Measurements from ENCODE around the gene KRR1. TPM values are rescaled to one million over a fixed set of nuclear protein-coding genes. Genes with fewer than 3 reads are reported as not detected.
A peak's percentile ranks its signal among the peaks of the same experiment; 100 is the strongest.

The KRR1 gene
- total and polyA plus RNA-seq, 2 of the 13 experiments (the other 11 are each of a cell fraction or from before 2014, with no cell fraction given) = 19.3 to 103 TPM

DNA sequence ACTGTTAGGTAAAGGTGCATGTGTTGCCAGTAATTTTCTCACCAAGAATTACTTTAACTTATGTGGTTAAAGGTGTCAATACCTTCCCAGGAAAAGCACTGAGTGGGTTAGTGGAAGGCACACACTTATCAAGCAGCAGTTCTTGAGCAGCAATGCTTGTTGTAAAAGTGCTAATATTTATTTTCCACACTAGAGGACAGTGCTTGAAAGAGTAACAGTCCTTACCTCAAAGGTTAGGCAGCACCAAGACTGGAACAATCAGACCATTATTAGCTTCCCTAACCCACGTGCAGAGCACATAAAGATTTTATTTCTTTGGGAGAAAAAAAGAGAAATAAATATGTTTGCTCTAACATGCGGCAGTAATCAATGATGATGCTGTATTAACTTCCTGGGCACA is 48.8 kb upstream of the KRR1 start (continued):
- TF ChIP-seq, protein P1, sequence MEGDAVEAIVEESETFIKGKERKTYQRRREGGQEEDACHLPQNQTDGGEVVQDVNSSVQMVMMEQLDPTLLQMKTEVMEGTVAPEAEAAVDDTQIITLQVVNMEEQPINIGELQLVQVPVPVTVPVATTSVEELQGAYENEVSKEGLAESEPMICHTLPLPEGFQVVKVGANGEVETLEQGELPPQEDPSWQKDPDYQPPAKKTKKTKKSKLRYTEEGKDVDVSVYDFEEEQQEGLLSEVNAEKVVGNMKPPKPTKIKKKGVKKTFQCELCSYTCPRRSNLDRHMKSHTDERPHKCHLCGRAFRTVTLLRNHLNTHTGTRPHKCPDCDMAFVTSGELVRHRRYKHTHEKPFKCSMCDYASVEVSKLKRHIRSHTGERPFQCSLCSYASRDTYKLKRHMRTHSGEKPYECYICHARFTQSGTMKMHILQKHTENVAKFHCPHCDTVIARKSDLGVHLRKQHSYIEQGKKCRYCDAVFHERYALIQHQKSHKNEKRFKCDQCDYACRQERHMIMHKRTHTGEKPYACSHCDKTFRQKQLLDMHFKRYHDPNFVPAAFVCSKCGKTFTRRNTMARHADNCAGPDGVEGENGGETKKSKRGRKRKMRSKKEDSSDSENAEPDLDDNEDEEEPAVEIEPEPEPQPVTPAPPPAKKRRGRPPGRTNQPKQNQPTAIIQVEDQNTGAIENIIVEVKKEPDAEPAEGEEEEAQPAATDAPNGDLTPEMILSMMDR (CRISPR knock-in tag; IDR thresholded peaks at IDR 0.05) = peak; percentile 83
- TF ChIP-seq, protein P2, sequence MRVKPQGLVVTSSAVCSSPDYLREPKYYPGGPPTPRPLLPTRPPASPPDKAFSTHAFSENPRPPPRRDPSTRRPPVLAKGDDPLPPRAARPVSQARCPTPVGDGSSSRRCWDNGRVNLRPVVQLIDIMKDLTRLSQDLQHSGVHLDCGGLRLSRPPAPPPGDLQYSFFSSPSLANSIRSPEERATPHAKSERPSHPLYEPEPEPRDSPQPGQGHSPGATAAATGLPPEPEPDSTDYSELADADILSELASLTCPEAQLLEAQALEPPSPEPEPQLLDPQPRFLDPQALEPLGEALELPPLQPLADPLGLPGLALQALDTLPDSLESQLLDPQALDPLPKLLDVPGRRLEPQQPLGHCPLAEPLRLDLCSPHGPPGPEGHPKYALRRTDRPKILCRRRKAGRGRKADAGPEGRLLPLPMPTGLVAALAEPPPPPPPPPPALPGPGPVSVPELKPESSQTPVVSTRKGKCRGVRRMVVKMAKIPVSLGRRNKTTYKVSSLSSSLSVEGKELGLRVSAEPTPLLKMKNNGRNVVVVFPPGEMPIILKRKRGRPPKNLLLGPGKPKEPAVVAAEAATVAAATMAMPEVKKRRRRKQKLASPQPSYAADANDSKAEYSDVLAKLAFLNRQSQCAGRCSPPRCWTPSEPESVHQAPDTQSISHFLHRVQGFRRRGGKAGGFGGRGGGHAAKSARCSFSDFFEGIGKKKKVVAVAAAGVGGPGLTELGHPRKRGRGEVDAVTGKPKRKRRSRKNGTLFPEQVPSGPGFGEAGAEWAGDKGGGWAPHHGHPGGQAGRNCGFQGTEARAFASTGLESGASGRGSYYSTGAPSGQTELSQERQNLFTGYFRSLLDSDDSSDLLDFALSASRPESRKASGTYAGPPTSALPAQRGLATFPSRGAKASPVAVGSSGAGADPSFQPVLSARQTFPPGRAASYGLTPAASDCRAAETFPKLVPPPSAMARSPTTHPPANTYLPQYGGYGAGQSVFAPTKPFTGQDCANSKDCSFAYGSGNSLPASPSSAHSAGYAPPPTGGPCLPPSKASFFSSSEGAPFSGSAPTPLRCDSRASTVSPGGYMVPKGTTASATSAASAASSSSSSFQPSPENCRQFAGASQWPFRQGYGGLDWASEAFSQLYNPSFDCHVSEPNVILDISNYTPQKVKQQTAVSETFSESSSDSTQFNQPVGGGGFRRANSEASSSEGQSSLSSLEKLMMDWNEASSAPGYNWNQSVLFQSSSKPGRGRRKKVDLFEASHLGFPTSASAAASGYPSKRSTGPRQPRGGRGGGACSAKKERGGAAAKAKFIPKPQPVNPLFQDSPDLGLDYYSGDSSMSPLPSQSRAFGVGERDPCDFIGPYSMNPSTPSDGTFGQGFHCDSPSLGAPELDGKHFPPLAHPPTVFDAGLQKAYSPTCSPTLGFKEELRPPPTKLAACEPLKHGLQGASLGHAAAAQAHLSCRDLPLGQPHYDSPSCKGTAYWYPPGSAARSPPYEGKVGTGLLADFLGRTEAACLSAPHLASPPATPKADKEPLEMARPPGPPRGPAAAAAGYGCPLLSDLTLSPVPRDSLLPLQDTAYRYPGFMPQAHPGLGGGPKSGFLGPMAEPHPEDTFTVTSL (CRISPR knock-in tag; IDR thresholded peaks at IDR 0.05; ENCODE audit: borderline replicate concordance) = peak; percentile 31; the same call in 1 of the 2 replicates
- no peak for TF ChIP-seq ZNF430 (CRISPR knock-in tag; IDR thresholded peaks at IDR 0.05)
- TF ChIP-seq, protein P3, sequence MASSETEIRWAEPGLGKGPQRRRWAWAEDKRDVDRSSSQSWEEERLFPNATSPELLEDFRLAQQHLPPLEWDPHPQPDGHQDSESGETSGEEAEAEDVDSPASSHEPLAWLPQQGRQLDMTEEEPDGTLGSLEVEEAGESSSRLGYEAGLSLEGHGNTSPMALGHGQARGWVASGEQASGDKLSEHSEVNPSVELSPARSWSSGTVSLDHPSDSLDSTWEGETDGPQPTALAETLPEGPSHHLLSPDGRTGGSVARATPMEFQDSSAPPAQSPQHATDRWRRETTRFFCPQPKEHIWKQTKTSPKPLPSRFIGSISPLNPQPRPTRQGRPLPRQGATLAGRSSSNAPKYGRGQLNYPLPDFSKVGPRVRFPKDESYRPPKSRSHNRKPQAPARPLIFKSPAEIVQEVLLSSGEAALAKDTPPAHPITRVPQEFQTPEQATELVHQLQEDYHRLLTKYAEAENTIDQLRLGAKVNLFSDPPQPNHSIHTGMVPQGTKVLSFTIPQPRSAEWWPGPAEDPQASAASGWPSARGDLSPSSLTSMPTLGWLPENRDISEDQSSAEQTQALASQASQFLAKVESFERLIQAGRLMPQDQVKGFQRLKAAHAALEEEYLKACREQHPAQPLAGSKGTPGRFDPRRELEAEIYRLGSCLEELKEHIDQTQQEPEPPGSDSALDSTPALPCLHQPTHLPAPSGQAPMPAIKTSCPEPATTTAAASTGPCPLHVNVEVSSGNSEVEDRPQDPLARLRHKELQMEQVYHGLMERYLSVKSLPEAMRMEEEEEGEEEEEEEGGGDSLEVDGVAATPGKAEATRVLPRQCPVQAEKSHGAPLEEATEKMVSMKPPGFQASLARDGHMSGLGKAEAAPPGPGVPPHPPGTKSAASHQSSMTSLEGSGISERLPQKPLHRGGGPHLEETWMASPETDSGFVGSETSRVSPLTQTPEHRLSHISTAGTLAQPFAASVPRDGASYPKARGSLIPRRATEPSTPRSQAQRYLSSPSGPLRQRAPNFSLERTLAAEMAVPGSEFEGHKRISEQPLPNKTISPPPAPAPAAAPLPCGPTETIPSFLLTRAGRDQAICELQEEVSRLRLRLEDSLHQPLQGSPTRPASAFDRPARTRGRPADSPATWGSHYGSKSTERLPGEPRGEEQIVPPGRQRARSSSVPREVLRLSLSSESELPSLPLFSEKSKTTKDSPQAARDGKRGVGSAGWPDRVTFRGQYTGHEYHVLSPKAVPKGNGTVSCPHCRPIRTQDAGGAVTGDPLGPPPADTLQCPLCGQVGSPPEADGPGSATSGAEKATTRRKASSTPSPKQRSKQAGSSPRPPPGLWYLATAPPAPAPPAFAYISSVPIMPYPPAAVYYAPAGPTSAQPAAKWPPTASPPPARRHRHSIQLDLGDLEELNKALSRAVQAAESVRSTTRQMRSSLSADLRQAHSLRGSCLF (CRISPR knock-in tag; IDR thresholded peaks at IDR 0.05; ENCODE audit: borderline replicate concordance) = no peak
- no peak for TF ChIP-seq ISL2 (CRISPR knock-in tag; IDR thresholded peaks at IDR 0.05)
- TF ChIP-seq, protein P4, sequence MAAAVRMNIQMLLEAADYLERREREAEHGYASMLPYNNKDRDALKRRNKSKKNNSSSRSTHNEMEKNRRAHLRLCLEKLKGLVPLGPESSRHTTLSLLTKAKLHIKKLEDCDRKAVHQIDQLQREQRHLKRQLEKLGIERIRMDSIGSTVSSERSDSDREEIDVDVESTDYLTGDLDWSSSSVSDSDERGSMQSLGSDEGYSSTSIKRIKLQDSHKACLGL (CRISPR knock-in tag; IDR thresholded peaks at IDR 0.05) = no peak
- TF ChIP-seq GABPA (IDR thresholded peaks at IDR 0.05; ENCODE audit: low read depth, low read length) = no peak
- no peak for TF ChIP-seq GABPA (CRISPR knock-in tag; IDR thresholded peaks at IDR 0.05; ENCODE audit: low read depth)
- peak; percentile 20; the same call in 1 of the 2 replicates for TF ChIP-seq HMG20A (CRISPR knock-in tag; IDR thresholded peaks at IDR 0.05; ENCODE audit: borderline replicate concordance)
- TF ChIP-seq, protein P5, sequence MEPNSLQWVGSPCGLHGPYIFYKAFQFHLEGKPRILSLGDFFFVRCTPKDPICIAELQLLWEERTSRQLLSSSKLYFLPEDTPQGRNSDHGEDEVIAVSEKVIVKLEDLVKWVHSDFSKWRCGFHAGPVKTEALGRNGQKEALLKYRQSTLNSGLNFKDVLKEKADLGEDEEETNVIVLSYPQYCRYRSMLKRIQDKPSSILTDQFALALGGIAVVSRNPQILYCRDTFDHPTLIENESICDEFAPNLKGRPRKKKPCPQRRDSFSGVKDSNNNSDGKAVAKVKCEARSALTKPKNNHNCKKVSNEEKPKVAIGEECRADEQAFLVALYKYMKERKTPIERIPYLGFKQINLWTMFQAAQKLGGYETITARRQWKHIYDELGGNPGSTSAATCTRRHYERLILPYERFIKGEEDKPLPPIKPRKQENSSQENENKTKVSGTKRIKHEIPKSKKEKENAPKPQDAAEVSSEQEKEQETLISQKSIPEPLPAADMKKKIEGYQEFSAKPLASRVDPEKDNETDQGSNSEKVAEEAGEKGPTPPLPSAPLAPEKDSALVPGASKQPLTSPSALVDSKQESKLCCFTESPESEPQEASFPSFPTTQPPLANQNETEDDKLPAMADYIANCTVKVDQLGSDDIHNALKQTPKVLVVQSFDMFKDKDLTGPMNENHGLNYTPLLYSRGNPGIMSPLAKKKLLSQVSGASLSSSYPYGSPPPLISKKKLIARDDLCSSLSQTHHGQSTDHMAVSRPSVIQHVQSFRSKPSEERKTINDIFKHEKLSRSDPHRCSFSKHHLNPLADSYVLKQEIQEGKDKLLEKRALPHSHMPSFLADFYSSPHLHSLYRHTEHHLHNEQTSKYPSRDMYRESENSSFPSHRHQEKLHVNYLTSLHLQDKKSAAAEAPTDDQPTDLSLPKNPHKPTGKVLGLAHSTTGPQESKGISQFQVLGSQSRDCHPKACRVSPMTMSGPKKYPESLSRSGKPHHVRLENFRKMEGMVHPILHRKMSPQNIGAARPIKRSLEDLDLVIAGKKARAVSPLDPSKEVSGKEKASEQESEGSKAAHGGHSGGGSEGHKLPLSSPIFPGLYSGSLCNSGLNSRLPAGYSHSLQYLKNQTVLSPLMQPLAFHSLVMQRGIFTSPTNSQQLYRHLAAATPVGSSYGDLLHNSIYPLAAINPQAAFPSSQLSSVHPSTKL (CRISPR knock-in tag; IDR thresholded peaks at IDR 0.05) = peak; percentile 40; the same call in 1 of the 2 replicates
- peak; percentile 65 for TF ChIP-seq BCL6 (CRISPR knock-in tag; IDR thresholded peaks at IDR 0.05)
- 0 out of 2 replicates have a peak, but pooled peaks have one; percentile 23 for TF ChIP-seq POGZ (CRISPR knock-in tag; IDR thresholded peaks at IDR 0.05)
- TF ChIP-seq HIVEP1 (CRISPR knock-in tag; IDR thresholded peaks at IDR 0.05) = no peak
